Sigmoid colon (tissue), 4 donors: ENCODE measurements around the gene CRY2.

Experiments used
- EP300 ChIP-seq, 4 donors: sonication (generic); formaldehyde crosslinking; IDR thresholded peaks; one replicate each; pipeline ENCODE4 v1.6.1; 2017; ENCODE audit warnings: antibody characterized with exemption in 4 of 4
- TF ChIP-seq, protein P1 (sequence below), 4 experiments: fragments of 450-650 bp in 3 of 4; fragments of 200-600 bp in 1 of 4; IDR thresholded peaks; one replicate each; pipeline ENCODE4 v1.5.1; 2016 to 2019; ENCODE audit warnings: antibody characterized with exemption in 4 of 4, mild to moderate bottlenecking in 3 of 4, moderate library complexity in 2 of 4

DNA sequence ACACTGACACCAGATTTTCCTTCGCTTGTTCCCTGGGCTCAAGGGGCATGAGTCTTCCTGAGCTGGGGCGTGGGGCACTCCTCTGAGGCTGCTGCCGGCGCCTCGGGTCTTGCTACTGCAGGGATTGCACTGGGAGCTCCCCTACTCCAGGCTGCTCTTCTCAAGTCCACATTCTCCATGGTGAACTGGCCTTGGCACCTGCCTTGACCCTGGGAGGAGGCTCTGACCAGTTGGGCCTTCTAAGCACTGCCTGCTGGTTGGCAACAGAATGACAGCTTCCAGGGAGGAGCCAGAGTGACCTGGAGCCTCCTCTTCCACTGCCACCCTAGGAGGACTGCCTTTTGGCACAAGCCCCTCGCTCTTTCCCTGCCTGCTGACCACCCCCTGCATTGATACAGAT, 50.3 kb downstream of the CRY2 start:
- TF ChIP-seq, protein P1, sequence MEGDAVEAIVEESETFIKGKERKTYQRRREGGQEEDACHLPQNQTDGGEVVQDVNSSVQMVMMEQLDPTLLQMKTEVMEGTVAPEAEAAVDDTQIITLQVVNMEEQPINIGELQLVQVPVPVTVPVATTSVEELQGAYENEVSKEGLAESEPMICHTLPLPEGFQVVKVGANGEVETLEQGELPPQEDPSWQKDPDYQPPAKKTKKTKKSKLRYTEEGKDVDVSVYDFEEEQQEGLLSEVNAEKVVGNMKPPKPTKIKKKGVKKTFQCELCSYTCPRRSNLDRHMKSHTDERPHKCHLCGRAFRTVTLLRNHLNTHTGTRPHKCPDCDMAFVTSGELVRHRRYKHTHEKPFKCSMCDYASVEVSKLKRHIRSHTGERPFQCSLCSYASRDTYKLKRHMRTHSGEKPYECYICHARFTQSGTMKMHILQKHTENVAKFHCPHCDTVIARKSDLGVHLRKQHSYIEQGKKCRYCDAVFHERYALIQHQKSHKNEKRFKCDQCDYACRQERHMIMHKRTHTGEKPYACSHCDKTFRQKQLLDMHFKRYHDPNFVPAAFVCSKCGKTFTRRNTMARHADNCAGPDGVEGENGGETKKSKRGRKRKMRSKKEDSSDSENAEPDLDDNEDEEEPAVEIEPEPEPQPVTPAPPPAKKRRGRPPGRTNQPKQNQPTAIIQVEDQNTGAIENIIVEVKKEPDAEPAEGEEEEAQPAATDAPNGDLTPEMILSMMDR (IDR thresholded peaks at IDR 0.05), result no peak
- no peak for TF ChIP-seq EP300 (IDR thresholded peaks at IDR 0.05)
